HL-60 (cell line): Measurements from ENCODE around the gene CCDC88C.

Experiments used
- GABPA ChIP-seq: IDR thresholded peaks from 2 replicates; pipeline ENCODE4 v1.6.1; 2012; ENCODE audit warnings: low read depth
- TF ChIP-seq, protein P1 (sequence below): IDR thresholded peaks from one replicate; pipeline ENCODE4 v1.5.1; 2011; ENCODE audit warnings: low read length, control low read depth, inconsistent platforms; ENCODE audit not compliant: insufficient read depth

DNA sequence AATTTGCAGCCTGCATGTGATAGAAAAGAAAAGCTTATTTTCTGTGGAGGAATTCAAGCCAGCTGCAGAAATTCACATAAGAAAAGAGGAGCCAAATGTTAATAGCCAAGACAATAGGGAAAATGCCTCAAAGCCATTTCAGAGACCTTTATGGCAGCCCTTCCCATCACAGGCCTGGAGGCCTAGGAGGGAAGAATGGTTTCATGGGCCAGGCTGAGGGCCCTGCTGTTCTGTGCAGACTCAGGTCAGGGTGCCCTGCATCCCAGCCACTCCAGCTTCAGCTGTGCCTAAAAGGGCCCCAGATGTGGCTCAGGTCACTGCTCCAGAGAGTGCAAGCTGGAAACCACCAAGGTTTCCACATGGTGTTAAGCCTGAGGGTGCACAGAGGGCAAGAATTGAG, 21.2 kb upstream of the CCDC88C start:
- TF ChIP-seq, protein P1, sequence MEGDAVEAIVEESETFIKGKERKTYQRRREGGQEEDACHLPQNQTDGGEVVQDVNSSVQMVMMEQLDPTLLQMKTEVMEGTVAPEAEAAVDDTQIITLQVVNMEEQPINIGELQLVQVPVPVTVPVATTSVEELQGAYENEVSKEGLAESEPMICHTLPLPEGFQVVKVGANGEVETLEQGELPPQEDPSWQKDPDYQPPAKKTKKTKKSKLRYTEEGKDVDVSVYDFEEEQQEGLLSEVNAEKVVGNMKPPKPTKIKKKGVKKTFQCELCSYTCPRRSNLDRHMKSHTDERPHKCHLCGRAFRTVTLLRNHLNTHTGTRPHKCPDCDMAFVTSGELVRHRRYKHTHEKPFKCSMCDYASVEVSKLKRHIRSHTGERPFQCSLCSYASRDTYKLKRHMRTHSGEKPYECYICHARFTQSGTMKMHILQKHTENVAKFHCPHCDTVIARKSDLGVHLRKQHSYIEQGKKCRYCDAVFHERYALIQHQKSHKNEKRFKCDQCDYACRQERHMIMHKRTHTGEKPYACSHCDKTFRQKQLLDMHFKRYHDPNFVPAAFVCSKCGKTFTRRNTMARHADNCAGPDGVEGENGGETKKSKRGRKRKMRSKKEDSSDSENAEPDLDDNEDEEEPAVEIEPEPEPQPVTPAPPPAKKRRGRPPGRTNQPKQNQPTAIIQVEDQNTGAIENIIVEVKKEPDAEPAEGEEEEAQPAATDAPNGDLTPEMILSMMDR: no peak
- no peak for TF ChIP-seq GABPA
